ENCODE results near the gene TYSND1. TPM values are rescaled to one million over a fixed set of nuclear protein-coding genes. Genes with fewer than 3 reads are reported as not detected.
"Not testable (repeated sequence)": the region's sequence is repeated elsewhere in the genome, so short reads cannot be mapped to it uniquely, and the experiment has no call there.

Gene TYSND1
- total and polyA plus RNA-seq, 8 donors: 1.2 to 79.4 (median 5.1) TPM

DNA sequence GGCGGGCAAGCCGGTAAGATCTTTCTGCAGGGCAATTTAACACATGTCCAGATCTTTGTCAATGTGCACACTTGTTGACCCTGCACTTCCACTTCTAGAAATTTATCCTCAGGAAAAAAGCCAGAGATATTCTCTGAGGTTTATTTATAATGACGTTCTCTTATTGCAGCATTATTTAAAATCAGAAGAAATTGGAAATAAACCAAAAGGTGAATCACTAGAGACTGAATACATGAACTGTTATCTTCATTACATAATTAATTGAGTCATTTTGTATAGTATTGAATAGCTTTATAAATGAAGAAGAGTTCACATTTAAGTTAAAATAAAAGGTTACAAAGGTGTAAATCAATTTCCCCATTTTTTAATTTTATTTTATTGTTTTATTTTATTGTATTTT lies 40.1 kb upstream of the TYSND1 start:
- TF ChIP-seq POLR2A (IDR thresholded peaks at IDR 0.05): no peak
- TF ChIP-seq POLR2AphosphoS5 (IDR thresholded peaks at IDR 0.05): no peak
- TF ChIP-seq, protein P1, sequence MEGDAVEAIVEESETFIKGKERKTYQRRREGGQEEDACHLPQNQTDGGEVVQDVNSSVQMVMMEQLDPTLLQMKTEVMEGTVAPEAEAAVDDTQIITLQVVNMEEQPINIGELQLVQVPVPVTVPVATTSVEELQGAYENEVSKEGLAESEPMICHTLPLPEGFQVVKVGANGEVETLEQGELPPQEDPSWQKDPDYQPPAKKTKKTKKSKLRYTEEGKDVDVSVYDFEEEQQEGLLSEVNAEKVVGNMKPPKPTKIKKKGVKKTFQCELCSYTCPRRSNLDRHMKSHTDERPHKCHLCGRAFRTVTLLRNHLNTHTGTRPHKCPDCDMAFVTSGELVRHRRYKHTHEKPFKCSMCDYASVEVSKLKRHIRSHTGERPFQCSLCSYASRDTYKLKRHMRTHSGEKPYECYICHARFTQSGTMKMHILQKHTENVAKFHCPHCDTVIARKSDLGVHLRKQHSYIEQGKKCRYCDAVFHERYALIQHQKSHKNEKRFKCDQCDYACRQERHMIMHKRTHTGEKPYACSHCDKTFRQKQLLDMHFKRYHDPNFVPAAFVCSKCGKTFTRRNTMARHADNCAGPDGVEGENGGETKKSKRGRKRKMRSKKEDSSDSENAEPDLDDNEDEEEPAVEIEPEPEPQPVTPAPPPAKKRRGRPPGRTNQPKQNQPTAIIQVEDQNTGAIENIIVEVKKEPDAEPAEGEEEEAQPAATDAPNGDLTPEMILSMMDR (IDR thresholded peaks at IDR 0.05): no peak
- no peak for TF ChIP-seq EP300 (IDR thresholded peaks at IDR 0.05)
- Histone ChIP-seq H3K9me3 (no peaks in the 10 kb centered on the region), H3K27me3 (no peaks in the 10 kb centered on the region), H3K27ac (no peak overlapping the region), H3K4me3 (no peak overlapping the region), H3K36me3 (no peaks in the 10 kb centered on the region), H3K4me1 (peaks cover under 1 to 18% (median 10%) of the 10 kb centered on the region in 4 donors)
- no peak for DNase-seq
- intact Hi-C loops (cut with DNase I; ENCODE audit: low total_unique reads): no loop called here
- whole genome bisulfite sequencing, 5 donors: 72 to 79% (median 74%) methylated on average over 3 of the region's 3 CpGs

DNA sequence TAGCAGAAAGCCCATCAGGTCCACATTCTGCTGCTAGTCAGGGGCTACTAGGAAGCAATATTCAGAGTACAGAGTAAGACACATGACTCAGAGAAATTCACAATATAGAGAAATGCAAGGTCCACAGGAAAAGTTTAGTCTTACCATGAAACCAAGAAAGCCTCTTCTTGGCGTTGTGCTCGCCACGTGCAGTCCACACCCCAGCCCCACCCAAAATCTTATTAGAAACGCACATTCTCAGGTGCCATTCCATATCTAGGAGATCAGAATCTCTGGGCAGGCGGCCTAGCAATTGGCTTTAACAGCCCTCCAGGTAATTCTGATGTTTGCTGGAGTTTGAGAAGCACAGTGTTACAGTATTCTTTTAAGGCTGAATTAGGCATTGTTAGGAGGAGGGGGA lies 39.6 kb upstream of the TYSND1 start:
- H3K9me3 ChIP-seq: no peaks in the 10 kb centered on the region
- H3K36me3 ChIP-seq: no peaks in the 10 kb centered on the region
- no peaks in the 10 kb centered on the region for H3K27me3 ChIP-seq
- WGBS, 5 donors: 35 to 68% (median 44%) methylated on average over 5 of the region's 5 CpGs
- H3K4me1 ChIP-seq: peaks cover 0 to 14% (median 5%) of the 10 kb centered on the region in 4 donors
- TF ChIP-seq POLR2AphosphoS5 (IDR thresholded peaks at IDR 0.05) (no peak), POLR2A (IDR thresholded peaks at IDR 0.05) (no peak), EP300 (IDR thresholded peaks at IDR 0.05) (no peak)
- TF ChIP-seq, protein P1 (IDR thresholded peaks at IDR 0.05): no peak
- no peak overlapping the region for H3K27ac ChIP-seq
- no peak for DNase-seq
- no peak overlapping the region for H3K4me3 ChIP-seq
- intact Hi-C loops (cut with DNase I; ENCODE audit: low total_unique reads): no loop called here

DNA sequence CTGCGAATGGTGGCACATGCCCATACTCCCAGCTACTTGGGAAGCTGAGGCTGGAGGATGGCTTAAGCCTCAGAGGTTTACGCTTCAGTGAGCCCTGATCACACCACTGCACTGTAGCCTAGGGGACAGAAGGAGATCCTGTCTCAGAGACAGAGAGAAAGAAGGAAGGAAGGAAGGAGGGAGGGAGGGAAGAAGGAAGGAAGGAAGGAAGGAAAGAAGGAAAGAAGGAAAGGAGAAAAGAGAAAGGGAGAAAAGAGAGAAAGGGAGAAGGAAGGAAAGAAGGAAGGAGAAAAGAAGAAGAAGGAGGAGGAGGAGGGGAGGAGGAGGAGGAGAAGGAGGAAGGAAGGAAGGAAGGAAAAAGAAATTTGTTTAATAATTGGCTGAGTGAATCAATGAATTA lies 36.8 kb upstream of the TYSND1 start:
- intact Hi-C loops (cut with DNase I; ENCODE audit: low total_unique reads): no loop called here
- no peak overlapping the region for H3K4me3 ChIP-seq
- DNase-seq: no peak
- H3K4me1 ChIP-seq: no peaks in the 10 kb centered on the region
- H3K27ac ChIP-seq: no peak overlapping the region
- peaks cover 0 to 8% (median 6%) of the 10 kb centered on the region in 4 donors for H3K9me3 ChIP-seq
- TF ChIP-seq, protein P1 (IDR thresholded peaks at IDR 0.05): no peak
- no peaks in the 10 kb centered on the region for H3K27me3 ChIP-seq
- WGBS, 5 donors: 78 to 93% (median 81%) methylated on average over 2 of the region's 2 CpGs
- no peaks in the 10 kb centered on the region for H3K36me3 ChIP-seq

DNA sequence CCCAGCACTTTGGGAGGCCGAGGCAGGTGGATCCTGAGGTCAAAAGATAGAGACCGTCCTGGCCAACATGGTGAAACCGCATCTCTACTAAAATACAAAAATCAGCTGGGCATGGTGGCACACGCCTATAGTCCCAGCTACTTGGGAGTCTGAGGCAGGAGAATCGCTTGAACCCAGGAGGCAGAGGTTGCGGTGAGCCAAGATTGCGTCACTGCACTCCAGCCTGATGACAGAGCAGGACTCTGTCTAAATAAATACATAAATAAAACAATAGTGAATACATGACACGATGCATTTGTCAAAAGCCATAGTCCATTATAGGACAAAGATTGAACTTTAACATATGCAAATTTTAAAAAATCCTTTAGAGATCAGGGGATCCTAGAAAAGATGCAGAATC lies 32.7 kb upstream of the TYSND1 start:
- H3K36me3 ChIP-seq; H3K27ac ChIP-seq; H3K4me1 ChIP-seq; H3K27me3 ChIP-seq; intact Hi-C loops (cut with DNase I; ENCODE audit: low total_unique reads); H3K9me3 ChIP-seq; DNase-seq; H3K4me3 ChIP-seq: not testable (repeated sequence)
- whole genome bisulfite sequencing, 5 donors: 91 to 94% (median 94%) methylated on average over 8 of the region's 8 CpGs

DNA sequence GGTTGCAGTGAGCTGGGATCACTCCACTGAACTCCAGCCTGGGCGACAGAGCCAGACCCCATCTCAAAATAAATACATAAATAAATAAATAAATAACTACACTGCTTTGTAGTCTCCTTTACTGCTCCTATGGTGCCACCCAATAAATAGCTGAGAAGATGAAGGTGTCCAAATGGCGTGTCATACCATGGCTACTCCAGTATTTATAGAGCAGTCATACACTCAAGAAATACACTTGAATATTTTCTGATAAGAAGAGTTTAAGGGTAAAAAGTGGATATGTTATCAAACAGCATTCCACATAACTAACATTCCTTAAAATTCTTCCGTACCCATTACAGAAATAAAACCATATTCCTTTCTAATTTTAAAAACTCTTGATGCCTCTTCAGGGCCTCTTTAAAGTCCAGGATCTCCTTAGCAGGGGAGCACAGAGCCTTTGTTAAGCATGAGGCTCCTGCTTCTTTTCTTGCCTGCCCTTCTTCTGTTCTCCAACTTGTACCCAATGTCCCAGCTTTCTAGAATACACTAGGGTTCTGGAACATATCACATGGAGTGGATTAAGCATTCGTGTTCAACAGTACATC lies 31.7 kb upstream of the TYSND1 start:
- Histone ChIP-seq H3K36me3 (no peaks in the 10 kb centered on the region), H3K9me3 (peaks cover 0 to 8% (median 6%) of the 10 kb centered on the region in 4 donors), H3K4me1 (peaks cover 7 to 11% (median 9%) of the 10 kb centered on the region in 4 donors), H3K27me3 (no peaks in the 10 kb centered on the region), H3K27ac (no peak overlapping the region), H3K4me3 (no peak overlapping the region)
- intact Hi-C loops (cut with DNase I; ENCODE audit: low total_unique reads): no loop called here
- WGBS, 5 donors: 73 to 83% (median 80%) methylated on average over 4 of the region's 4 CpGs
- TF ChIP-seq, protein P1 (IDR thresholded peaks at IDR 0.05): no peak
- TF ChIP-seq POLR2A (IDR thresholded peaks at IDR 0.05) (no peak), POLR2AphosphoS5 (IDR thresholded peaks at IDR 0.05) (no peak), EP300 (IDR thresholded peaks at IDR 0.05) (no peak)
- no peak for DNase-seq
